NCI-H1436 (cell line): ENCODE results near the gene WRAP73.
A peak's percentile ranks its signal among the peaks of the same experiment; 100 is the strongest.
"Not testable (repeated sequence)": the region's sequence is repeated elsewhere in the genome, so short reads cannot be mapped to it uniquely, and the experiment has no call there.

Source experiments
- DNase-seq: peaks from one replicate; lab custom pipeline; 2025; lab: John Stamatoyannopoulos, UW

WRAP73 gene

DNA sequence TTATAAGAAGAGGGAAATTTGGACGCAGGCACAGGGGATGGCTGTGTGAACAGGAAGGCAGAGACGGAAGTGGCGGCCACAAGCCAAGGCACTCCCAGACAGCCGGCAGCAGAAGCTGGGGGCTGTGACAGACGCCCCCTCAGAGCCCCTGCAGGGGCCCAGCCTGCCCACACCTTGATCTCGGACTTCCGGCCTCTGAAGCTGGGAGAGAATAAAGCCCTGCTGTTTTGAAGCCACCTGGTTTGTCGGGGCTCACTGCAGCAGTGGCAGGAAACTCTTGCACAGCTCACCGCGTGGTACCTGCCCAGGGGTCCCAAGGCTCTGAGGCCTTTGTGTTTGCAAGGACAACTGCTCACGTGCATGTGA, 52.3 kb downstream of the WRAP73 start:
- no peak for DNase-seq

DNA sequence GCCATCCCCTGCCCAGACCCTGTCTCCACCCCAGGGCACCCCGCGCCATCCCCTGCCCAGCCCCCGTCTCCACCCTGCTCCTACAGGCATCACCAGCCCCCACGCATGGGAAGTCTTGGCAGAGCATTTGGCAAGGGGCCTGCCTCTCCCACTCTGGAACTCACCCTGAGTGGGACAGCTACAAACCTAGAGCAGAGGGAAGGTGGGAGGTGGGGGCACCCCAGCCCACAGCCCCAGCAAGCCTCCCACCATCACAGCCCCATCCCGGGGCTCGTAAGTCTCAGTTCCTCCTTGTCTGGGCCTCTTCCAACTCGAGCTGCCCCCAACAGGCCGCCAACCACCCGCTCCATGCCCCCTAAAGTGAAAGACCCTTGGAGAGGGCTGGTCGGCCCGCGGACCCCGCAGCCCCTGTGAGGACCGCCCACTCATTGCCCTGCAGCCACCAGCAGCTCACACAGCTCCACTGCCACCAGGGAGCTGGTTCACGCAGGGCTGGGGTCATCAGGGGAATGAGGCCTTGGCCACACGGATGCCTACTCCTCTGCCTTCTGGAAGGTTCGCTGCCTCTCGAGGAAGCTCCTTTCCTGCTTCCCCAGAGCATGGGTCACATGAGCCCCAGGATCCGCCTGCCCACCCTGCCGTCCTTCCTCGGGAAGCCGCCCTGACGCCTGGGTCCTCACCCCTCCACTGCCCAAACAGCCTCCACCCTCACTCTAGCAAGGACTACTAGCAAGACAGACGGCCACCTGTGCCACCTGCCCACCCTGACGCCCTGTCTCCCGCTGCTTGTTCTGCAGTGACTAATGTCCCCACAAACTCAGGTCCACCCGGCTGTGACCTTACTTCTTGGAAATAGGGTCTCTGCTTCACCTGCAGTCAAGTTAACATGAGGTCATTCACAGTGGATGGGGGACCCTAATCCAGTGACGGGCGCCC, 53.0 kb downstream of the WRAP73 start:
- no peak for DNase-seq

GRCh38 chr1:3595949-3596348, 54.0 kb downstream of the WRAP73 start:
- DNase-seq: no peak

GRCh38 chr1:3594706-3595377, 55.1 kb downstream of the WRAP73 start:
- no peak for DNase-seq

DNA sequence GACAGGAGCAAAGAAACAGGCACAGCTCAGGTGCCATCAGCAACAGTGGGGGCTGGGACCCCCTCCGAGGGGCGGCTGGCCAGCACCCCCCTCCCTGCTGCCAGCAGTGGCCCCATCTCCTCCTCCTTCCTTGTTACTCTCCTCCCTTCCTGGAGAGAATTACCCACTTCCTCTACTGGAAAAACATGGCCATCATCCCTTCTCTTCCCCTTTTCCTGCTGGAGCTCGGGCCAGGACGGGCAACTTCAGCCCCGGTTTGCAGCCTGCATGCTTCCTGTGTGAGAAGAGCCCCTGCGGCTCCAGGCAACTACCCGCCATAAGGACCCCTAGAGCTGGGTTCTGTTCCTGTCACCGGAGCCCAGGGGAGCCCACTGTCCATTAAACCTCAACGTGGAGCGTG, 56.2 kb downstream of the WRAP73 start:
- DNase-seq: no peak

- peak; percentile 16 for DNase-seq
These were observed 56.6 kb downstream of the WRAP73 start for GRCh38 chr1:3593334-3593733.

DNA sequence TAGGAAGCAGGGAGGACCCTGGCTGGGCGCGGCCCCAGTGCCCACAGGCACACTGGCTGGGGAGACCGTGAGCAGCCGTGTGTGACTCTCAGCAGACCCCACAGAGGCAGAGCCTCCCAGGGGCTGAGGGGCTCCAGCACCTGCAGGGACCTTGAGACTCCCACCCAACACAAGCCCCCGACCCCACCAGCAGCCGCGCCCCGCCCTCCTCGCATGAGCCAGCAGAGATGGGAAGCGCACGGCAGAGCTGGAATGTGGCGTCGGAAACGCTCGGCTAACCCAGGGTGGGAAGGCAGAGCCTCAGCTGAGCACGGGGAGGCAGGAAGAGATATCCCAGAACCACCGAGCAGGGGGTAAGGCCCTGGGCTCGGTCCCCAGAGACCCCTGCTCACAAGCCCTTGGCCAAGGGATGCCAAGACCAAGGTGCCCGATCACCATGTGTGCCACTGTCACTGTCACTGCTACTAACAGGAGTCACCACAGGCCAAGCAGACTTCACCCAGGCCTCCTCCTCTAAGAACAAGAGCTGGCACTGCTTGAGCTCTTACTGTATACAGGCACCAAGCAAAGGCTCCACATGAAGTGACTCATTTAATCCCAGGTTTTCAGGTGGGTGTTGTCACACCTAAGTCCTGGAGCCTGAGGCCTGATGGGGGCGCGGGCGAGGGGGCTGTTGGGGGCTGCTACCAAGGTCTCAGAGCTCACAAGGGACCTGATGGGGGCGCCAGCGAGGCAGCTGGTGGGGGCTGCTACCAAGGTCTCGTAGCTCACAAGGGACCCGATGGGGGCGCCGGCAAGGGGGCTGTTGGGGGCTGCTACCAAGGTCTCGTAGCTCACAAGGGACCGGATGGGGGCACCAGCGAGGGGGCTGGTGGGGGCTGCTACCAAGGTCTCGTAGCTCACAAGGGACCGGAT, 58.7 kb downstream of the WRAP73 start:
- no peak for DNase-seq

- DNase-seq: no peak
These were observed 59.7 kb downstream of the WRAP73 start for GRCh38 chr1:3590139-3590763.

- no peak for DNase-seq
These were observed 61.5 kb downstream of the WRAP73 start for GRCh38 chr1:3588395-3588794.

GRCh38 chr1:3586986-3587759, 62.7 kb downstream of the WRAP73 start:
- DNase-seq: no peak

GRCh38 chr1:3585940-3586568, 63.8 kb downstream of the WRAP73 start:
- DNase-seq: no peak

- DNase-seq: not testable (repeated sequence)
These were observed 64.5 kb downstream of the WRAP73 start for GRCh38 chr1:3585353-3585868.

DNA sequence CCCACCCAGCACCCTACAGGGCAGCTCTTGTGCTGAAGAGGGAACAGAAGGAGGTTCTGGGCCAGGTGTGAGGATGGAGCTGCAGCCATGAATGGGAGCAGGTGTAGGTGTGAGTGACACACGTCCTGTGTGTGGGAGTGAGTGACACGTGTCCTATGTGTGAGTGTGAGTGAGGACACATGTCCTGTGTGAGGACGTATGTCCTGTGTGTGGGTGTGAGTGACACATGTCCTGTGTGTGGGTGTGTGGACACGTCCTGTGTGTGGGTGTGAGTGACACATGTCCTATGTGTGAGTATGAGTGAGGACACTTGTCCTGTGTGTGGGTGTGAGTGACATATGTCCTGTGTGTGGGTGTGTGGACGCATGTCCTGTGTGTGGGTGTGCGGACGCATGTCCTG, 65.0 kb downstream of the WRAP73 start:
- DNase-seq: no peak

GRCh38 chr1:3583751-3584150, 66.2 kb downstream of the WRAP73 start:
- DNase-seq: not testable (repeated sequence)

DNA sequence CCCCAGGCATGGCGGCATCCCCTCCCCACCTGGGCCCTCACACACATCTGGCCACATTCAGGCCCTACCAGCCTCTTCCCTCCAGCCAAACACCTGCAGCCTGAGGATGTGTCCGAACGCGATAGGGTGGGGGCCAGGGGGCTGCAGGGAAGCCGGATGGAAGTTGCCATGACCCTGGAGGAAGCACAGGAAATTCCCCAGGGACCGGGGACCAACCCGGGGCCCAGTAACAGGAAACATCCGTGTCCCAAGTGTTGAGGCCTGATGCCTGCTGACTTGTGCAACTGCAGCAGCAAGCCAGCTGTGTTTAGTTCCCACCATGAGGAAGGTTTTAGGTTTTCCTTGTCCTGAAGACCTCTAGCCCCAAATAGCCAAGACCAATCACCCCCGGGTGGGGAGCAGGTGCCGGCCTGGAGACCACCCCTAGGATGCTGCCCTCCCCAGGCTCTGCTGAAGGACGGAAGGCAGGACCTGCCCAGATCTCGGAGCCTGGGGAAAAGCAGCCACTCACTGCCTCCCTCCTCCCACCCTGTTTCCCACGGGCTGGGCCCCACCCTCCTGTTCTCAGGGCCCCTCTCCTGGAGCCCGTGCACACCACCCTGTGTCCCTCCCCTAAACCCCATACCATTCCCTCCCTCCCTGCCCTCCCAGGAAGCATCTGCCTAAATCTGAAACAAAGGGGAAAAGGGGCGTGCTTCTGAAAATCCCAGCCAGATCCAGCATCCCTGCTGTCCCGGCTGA, 68.4 kb downstream of the WRAP73 start:
- no peak for DNase-seq
